Epithelial cell of esophagus (primary cell): ENCODE results near the gene FOXA1.

Experiments used
- DNase-seq: peaks from one replicate; pipeline ENCODE4 v3.0.0; 2010; ENCODE audit warnings: low read depth
- H3K4me3 ChIP-seq: 2 replicates; pipeline ENCODE4 v1.5.1; 2011; ENCODE audit warnings: mild to moderate bottlenecking, low read length, control low read depth
- TF ChIP-seq, protein P1 (sequence below): IDR thresholded peaks from 2 replicates; pipeline ENCODE4 v1.5.1; 2011; ENCODE audit warnings: low read depth, mild to moderate bottlenecking, low read length, control low read depth, inconsistent platforms; ENCODE audit not compliant: insufficient read depth; ENCODE audit errors: missing control alignments

FOXA1 gene

DNA sequence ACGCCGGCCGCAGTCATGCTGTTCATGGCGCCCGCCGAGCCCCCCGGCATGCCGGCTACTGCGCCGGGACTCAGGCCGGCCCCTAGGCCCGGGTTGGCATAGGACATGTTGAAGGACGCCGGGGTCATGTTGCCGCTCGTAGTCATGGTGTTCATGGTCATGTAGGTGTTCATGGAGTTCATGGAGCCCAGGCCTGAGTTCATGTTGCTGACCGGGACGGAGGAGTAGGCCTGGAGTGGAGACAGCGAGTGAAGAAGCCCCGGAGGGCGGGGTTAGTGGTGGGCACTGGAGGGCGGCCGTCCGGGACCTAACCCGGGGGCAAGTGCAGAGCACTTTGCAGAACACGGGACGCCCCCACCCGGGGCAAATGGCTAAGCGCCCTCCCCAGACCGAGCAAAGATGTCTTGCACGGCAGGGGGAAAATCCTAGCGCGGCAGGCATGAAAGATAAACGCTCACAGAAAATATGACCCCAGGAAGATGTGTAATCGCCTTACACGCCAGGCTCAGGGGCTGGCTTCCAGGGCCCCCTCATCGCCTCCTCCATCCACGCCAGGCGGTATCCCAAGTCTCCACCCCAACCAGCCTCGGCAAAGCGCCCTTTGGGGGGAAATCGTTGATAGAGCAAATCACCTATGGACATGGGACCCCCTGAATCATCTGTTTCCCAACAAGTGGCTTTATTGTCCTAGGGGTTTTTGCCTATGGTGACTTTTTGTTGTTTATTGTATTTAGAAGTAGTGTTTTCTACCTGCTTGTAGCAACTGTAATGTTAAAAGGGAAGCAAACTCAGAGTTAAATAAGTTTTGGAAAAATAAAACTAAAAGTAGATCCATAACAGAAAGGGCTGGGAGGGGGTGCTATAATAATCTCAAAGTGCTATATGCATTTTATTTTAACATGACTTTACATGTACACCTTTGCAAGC lies 2.3 kb downstream of the FOXA1 start:
- TF ChIP-seq, protein P1, sequence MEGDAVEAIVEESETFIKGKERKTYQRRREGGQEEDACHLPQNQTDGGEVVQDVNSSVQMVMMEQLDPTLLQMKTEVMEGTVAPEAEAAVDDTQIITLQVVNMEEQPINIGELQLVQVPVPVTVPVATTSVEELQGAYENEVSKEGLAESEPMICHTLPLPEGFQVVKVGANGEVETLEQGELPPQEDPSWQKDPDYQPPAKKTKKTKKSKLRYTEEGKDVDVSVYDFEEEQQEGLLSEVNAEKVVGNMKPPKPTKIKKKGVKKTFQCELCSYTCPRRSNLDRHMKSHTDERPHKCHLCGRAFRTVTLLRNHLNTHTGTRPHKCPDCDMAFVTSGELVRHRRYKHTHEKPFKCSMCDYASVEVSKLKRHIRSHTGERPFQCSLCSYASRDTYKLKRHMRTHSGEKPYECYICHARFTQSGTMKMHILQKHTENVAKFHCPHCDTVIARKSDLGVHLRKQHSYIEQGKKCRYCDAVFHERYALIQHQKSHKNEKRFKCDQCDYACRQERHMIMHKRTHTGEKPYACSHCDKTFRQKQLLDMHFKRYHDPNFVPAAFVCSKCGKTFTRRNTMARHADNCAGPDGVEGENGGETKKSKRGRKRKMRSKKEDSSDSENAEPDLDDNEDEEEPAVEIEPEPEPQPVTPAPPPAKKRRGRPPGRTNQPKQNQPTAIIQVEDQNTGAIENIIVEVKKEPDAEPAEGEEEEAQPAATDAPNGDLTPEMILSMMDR: no peak
- DNase-seq: peak; percentile 45
- H3K4me3 ChIP-seq: peak overlapping the region; percentile 62

DNA sequence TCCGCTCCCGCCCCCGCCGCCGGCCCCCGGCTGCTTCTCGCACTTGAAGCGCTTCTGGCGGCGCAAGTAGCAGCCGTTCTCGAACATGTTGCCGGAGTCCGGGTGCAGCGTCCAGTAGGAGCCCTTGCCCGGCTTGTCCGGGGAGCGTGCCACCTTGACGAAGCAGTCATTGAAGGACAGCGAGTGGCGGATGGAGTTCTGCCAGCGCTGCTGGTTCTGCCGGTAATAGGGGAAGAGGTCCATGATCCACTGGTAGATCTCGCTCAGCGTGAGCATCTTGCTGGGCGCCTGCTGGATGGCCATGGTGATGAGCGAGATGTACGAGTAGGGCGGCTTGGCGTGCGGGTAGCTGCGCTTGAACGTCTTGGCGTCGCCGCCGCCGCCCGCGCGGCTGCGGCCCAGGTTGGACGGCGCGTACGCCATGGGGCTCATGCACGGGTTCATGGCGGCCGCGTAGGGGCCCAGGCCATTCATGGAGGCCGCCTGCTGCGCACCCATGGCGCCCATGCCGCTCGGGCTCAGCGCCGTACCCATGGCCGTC lies 3.0 kb downstream of the FOXA1 start:
- H3K4me3 ChIP-seq: peak overlapping the region; percentile 62
- TF ChIP-seq, protein P1: no peak
- DNase-seq: peak; percentile 72

DNA sequence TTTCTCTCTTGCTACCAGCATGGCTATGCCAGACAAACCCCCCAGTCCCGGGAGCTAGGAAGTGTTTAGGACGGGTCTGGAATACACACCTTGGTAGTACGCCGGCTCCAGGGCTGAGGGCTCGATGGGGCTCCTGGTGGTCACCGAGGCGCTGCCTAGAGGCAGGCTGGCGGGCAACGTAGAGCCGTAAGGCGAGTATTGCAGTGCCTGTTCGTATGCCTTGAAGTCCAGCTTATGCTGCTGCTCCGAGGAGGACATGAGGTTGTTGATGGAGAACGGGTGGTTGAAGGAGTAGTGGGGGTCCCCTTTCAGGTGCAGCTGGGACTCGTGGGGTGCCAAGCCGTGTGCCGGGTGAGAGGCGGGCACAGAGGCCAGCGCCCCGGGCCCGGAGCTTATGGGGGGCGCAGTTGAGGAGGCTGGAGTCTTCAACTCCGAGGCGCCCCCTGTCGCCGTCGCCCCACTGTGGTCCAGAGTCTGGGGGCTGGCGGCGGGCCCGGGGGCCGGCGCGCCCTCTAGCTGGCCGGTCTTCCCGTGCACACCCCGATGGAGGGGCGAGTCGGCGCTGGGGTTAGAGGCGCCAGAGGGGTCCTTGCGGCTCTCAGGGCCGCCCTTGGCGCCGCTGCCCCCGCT lies 3.6 kb downstream of the FOXA1 start:
- TF ChIP-seq, protein P1: no peak
- H3K4me3 ChIP-seq: peak overlapping the region; percentile 62
- DNase-seq: peak; percentile 70

DNA sequence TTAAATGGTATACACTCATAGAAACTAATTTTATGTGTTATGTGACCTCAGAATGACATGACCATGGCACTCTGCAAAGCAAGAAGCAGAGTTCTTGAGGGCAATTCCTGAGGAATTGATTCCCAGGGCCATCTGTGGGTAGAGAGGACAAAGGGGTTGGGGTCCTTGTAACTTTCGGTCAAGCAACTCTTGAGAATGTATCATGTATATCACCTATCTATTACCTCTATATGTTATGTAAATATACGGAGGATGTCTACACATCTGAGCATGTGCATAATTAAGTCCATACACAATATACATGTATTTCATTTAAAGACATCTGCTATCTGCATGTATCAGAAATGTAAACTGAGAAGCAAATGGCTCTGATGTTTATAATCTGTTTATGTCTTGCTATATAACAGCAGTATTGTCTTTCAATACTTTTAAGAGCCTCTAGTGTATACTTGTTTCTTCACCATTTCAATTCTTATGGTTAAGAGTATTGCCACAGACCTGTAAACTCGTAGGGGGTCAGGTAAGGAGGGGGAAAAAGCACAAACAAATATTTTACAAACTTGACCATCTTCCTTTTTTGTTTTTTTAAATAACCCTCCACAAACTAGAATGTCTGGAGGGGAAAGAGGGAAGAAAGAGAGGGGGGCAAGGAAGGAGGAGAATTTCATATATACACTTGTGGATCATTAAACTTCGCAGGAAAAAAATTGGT lies 4.5 kb downstream of the FOXA1 start:
- TF ChIP-seq, protein P1: no peak
- peak overlapping the region; percentile 62 for H3K4me3 ChIP-seq
- peak; percentile 34 for DNase-seq

DNA sequence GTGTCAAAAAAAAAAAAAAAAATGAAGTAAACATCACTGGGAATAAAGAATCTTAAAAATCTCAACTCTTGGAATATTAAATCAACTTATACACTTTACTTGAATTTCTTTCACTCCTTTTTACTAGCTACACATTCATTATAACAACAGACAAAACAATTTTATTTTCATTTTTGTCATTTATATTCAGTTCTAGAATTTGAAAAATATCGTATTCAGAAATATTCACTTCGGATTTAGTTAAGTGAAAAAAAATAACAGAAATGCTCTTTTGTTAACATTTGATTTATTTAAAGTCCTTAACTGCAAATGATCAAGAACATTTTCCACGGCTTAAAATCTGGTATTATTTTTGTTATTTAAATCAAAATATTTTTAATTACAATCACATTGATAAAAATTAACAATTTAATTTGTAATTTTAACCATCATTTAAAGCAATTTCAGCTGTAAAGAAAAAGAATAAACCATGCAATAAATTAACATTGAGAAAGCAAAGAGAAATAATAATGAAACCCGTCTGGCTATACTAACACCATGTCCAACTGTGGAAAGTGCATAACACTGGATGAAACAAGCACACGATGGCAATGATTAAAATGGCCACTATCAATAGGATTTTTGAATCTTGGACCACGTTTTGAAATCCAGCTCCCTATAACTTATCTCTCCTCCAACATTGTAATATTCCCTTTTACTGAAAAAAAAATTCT lies 5.2 kb downstream of the FOXA1 start:
- DNase-seq: peak; percentile 40
- TF ChIP-seq, protein P1: no peak
- peak overlapping the region; percentile 62 for H3K4me3 ChIP-seq

DNA sequence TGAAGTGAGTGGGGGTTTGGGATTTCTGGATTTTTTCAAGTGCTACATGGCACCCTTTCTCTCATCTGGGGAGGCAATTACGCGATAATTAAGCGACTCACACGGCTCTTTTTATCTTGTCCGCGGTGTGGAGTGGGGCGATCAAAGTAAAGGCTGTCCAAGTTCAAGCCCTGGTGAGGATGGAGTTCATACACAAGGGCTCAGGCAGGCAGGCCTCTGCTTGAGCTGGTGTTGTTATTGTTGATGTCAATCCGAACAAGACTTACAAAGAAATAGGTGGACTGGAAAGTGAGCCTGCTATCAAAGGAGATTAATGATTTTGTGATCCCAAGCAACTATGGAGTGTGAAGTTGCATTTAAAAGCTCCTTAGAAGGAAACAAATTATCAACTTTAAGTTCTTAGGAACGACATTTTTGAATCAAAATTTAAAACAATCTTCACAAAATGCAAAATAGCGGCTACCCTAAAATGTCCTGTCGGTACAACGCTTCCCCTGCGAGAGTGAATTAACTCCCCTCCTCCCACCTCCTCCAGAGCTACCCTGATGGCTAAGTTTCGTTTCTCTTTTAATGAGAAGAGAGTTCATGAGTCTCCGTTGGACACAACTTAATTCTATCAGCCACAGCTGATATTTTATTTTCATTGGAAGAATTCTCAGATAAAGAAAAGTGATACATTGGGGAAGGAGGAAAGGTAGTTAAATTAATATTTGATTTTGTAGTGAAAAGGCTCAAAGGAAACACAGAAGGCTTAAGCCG lies 5.9 kb downstream of the FOXA1 start:
- peak overlapping the region; percentile 62 for H3K4me3 ChIP-seq
- peak; percentile 62 for DNase-seq
- TF ChIP-seq, protein P1: no peak
